GM12878 (cell line): ENCODE results near the gene NOL4L. TPM values are rescaled to one million over a fixed set of nuclear protein-coding genes. Genes with fewer than 3 reads are reported as not detected.

Source experiments
- CHD1 ChIP-seq: IDR thresholded peaks from 2 replicates; pipeline ENCODE4 v1.6.1; 2012; ENCODE audit warnings: low read depth, low read length, improper control_type of control experiment
- IRF4 ChIP-seq: IDR thresholded peaks from 2 replicates; pipeline ENCODE4 v1.6.1; 2011; ENCODE audit warnings: low read depth, low read length
- MXI1 ChIP-seq: fragments of 150-350 bp; IDR thresholded peaks from 2 replicates; pipeline ENCODE4 v1.6.1; 2011; ENCODE audit warnings: low read depth, mild to moderate bottlenecking, inconsistent platforms, low read length, improper control_type of control experiment
- PML ChIP-seq: IDR thresholded peaks from 2 replicates; pipeline ENCODE4 v1.6.1; 2012; ENCODE audit warnings: low read length, inconsistent platforms
- SPI1 ChIP-seq: IDR thresholded peaks from 2 replicates; pipeline ENCODE4 v1.6.1; 2011; ENCODE audit warnings: low read depth, mild to moderate bottlenecking, low read length, moderate library complexity, borderline replicate concordance; ENCODE audit not compliant: insufficient read depth
- YY1 ChIP-seq: IDR thresholded peaks from 2 replicates; pipeline ENCODE4 v1.6.1; 2011; ENCODE audit warnings: low read depth, mild to moderate bottlenecking, low read length
- ZBTB4 ChIP-seq: fragments of 450-650 bp; formaldehyde crosslinking; IDR thresholded peaks from 2 replicates; pipeline ENCODE4 v1.4.0; 2022; ENCODE audit warnings: mild to moderate bottlenecking, moderate library complexity
- polyA plus RNA-seq, 11 experiments: library from polyadenylated mRNA; depleted of rRNA in 4 of 11; unstranded in 6 of 11; stranded (reverse) in 5 of 11; fragments of >200 nt; fragmentation: Nextera tagmentation in 4 of 11; fragmentation: Illumina TruSeq in 1 of 11; extraction: Ambion mirVana in 4 of 11; extraction: Trizol in 1 of 11; gene quantifications; 1 replicate in 1 of 11; 2 replicates in 10 of 11; pipeline versions ENCODE4 v1.2.1 to v1.2.3, GENCODE V29; 2011 to 2016; ENCODE audit warnings: inconsistent platforms in 2 of 11, missing spikeins in 2 of 11, low read depth in 1 of 11
- total RNA-seq, 4 experiments: library from RNA; depleted of rRNA in 3 of 4; stranded (reverse); fragments of >200 nt in 3 of 4; fragmentation: Illumina TruSeq in 1 of 4; extraction: Trizol in 1 of 4; gene quantifications; 2 replicates each; pipeline versions ENCODE4 v1.2.1 to v1.2.3, GENCODE V29; 2013 to 2021
- TF ChIP-seq, protein P1 (sequence below): IDR thresholded peaks from 2 replicates; pipeline ENCODE4 v1.6.1; 2012; ENCODE audit warnings: low read length, inconsistent platforms

The NOL4L gene
- total and polyA plus RNA-seq, 10 of the 15 experiments (the other 5 are each of a cell fraction or from before 2014, with no cell fraction given) = 2.3 to 24.0 (median 8.0) TPM

DNA sequence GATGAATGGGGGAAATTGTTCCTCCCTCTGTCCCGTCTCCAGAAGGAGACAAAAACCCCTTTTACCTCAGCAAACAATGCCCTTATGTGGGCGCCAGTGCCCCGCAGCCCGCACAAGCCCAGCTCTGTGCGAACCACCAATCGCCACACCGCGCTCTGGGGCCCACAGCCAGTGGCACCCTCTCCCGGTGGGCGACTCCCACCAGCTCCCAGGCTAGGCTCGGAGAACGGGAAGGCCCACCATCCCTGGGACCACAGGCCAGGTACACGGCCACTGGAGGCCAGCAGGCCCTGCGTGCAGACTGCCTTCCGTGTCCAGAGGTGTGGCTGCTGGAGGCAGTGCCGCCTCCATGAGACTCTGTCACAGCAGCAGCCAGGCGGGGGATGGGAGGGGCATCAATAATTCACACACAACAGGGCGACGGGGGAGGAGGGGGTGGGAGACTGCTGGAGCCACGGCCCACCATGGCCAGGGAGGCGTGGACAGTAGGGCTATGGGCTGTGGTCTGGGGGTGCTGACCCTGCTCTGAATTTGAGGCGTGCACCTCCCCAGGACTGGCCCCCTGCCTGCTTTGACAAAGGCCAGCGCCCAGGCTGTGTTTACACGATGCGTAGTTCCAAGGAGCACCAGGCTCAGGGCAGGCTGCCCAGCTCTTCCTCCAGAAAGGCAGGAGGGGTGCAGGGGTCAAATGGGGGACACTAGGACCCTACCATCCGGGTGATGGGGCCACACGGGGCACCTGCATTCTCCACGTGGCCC, 121.3 kb downstream of the NOL4L start (continued):
- TF ChIP-seq IRF4 (no peak), ZBTB4 (CRISPR knock-in tag) (no peak), PML (no peak), SPI1 (no peak), CHD1 (no peak), MXI1 (no peak), YY1 (no peak)
- TF ChIP-seq, protein P1, sequence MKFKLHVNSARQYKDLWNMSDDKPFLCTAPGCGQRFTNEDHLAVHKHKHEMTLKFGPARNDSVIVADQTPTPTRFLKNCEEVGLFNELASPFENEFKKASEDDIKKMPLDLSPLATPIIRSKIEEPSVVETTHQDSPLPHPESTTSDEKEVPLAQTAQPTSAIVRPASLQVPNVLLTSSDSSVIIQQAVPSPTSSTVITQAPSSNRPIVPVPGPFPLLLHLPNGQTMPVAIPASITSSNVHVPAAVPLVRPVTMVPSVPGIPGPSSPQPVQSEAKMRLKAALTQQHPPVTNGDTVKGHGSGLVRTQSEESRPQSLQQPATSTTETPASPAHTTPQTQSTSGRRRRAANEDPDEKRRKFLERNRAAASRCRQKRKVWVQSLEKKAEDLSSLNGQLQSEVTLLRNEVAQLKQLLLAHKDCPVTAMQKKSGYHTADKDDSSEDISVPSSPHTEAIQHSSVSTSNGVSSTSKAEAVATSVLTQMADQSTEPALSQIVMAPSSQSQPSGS = no peak
